HG03196 (cell line): ENCODE measurements around the gene EHD4.

Experiments used
- ATAC-seq: cut with Tn5 transposase; IDR thresholded peaks from one replicate; pipeline ENCODE4 v1.9.1; 2021; ENCODE audit not compliant: unreplicated experiment

Gene EHD4

GRCh38 chr15:41897363-41897799 lies 75.0 kb downstream of the EHD4 start:
- no peak for ATAC-seq

- no peak for ATAC-seq
These were observed 75.8 kb downstream of the EHD4 start for GRCh38 chr15:41896566-41896965.

GRCh38 chr15:41895957-41896356 lies 76.4 kb downstream of the EHD4 start:
- ATAC-seq: no peak

GRCh38 chr15:41895491-41895890 lies 76.9 kb downstream of the EHD4 start:
- ATAC-seq: no peak

DNA sequence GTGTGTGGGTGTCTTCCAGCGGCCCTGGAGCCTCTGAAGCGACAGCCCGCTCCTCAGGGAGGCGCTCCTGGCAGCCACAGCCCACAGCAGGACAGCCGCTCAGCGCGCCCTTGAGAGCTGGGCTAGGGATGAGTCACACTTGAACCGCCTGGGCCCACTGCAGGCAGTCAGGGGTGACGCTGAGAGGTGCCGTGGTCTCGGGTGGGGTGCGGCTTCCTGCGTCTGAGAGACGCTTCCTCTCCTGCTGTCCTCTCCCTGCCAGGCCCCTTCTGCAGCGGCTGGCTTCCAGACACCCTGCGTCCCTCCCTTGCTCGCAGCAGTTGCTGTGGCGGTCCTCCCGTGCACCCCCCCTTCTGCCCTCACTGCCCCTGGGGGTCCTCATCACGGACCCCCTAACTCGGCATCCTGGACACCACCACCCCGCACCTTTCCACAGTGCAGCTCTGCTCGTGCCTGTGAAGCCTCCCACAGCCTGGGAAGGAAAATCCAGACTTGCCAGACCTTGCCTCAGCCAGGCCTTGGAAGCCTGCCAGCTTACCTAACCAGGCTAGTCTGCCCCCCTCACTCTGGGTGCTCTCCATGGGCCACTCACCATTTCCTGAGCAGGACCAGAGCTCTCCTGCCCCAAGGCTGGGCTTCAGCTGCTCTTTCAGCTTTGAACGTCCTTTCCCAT lies 77.4 kb downstream of the EHD4 start:
- peak; percentile 66 for ATAC-seq

GRCh38 chr15:41894251-41894790 lies 78.0 kb downstream of the EHD4 start:
- ATAC-seq: no peak

DNA sequence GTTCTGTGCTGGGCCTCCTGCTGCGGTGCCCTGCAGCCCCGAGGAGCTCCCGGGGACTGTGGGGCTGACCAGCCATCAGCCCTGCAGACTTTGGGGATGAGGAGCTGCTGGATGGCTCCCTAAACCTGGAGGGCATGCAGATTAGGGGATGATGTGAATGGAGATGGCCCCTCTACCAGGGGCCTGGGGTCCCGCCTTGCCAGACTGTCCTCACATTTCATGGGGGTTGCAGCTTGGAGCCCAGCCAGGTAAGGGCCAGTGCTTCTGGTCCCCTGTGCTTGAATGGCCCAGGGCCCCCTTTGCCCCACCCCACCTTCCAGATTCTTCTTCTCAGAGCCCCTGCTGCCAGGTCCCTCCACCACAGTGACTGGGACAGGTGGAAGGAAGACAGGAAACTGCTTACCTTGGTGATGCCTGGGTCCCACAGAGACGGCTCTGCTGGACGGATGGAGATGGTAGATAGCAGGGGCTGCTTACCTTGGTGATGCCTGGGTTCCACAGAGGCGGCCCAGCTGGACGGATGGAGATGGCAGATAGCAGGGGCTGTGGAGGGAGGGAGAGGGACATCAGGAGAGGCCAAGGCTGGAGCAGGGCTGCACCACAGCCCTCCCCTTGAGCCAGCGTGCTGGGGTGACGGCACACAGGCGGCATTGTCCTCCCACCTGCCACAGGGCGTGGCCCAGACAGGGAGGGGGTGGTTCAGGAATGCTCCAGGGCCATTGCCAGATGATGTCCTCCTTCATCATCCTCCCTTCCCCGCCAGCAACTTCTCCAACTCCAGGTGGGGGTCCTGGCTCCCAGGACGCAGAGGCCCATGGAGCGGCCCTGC lies 78.7 kb downstream of the EHD4 start, which contains the start of gene SPTBN5:
SPTBN5 (minus strand) TSS at position 632 of the 829 bp plus-strand sequence; CDS start at position 76, 556 bp downstream.
- no peak for ATAC-seq

DNA sequence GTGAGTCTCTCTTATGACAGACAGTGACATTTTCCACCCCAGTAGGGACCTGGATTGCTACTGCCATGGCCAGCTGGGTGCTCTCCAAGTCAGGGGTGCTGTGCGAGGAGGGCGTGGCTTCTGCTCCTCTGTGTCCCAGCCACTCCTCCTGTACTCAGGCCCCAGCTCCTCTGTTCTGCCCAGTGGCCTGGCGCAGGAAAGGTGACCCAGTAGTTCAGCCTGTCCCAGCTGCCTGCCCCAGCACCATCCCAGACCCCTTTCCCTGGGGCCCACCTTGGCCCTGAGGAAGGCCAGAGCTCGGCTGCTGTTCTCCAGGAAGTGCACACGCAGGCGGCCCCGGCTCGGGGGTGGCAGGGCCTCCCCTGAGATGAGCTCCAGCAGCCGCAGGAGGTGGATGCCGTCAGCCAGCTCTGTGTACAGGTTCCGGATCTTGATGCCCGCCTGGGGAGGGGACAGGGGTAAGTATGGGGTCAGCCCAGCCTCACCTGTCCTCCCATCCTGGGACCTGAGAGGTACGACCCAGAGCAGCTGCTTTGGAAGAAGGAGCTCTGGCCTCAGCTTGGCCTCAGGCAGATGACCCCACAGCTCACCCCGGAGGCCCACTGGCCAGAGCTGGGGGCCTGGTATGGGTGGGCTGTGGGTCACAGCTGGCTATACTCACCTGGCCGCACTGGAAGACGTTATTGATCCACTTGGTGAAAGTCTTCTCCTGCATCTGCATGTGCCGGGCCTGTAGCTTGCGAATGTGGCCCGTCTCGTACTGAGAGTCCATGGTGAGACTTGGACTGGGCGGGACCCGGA lies 79.5 kb downstream of the EHD4 start:
- ATAC-seq: no peak

- ATAC-seq: no peak
These were observed 80.4 kb downstream of the EHD4 start for GRCh38 chr15:41891946-41892345.

DNA sequence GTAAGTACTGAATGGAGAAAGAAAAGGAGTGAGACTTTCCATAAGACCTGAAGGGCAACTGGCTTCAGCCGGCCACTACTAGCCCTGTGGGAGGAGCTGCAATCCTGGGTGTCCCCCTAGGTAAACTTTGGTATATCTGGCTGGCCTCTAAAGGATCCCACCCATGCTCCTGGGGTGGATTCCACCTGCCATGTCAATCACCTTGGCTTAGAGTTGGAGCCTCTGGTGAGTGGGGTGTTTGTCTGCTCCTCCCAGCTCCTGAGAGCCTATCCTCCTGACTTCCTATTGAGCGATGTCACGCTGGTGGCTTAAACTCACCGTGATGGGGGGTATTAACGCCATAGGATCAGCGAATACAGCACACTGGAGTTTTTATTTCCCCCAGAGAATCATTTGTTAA lies 81.1 kb downstream of the EHD4 start:
- ATAC-seq: no peak

DNA sequence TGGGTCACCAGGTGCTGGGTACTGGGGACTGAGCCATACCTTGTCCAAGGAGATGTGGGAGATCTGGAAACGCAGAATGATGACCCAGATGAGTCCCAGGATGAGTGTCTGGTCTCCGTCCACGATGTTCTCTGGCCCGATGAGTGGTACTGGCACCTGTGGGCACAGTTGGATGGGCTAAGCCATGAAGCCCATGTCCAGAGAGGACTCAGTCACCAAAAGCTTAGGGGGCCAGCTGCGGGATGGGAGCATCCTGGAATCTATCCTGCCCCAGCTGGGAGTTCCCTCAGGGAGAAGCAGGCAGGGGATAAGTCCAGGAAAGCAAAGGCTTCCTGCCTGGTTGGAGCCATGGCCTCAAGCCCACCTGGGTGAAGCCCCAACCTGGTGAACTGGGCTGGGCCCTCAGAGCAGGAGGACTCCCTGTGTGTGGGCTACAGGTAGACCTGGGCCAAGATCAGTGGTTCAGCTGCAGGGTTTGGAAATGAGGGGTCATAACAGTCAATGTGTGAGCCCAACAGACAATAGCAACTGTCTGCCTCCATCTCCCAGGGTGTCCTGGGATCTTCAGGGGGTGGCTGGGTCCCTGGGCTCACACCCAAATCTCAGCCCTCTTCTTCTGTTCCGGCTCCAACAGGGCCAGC lies 82.2 kb downstream of the EHD4 start:
- no peak for ATAC-seq

- no peak for ATAC-seq
These were observed 83.6 kb downstream of the EHD4 start for GRCh38 chr15:41888662-41889253.

- ATAC-seq: no peak
These were observed 84.5 kb downstream of the EHD4 start for GRCh38 chr15:41887893-41888292.

- no peak for ATAC-seq
These were observed 85.2 kb downstream of the EHD4 start for GRCh38 chr15:41887161-41887560.

GRCh38 chr15:41886741-41887140 lies 85.6 kb downstream of the EHD4 start:
- ATAC-seq: no peak

- ATAC-seq: no peak
These were observed 86.5 kb downstream of the EHD4 start for GRCh38 chr15:41885841-41886240.

DNA sequence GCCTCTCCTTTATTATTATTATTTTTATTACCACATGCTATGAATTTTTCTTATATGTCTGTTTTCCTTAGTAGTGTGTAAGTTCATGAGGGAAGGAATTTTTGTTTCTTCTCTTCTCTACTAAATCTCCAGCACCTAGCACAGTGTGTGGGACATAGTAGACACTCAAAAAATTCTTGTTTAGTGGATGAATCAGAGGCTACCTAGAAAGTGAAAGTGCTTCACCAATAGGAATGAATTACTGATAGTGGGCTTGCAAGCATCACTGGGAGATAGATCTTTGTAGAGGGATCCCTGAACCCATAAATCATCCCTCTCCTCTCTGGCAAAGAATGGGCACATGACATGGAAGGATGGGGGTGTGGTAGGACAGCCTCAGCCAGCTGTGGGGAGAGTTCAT lies 87.0 kb downstream of the EHD4 start:
- ATAC-seq: no peak

DNA sequence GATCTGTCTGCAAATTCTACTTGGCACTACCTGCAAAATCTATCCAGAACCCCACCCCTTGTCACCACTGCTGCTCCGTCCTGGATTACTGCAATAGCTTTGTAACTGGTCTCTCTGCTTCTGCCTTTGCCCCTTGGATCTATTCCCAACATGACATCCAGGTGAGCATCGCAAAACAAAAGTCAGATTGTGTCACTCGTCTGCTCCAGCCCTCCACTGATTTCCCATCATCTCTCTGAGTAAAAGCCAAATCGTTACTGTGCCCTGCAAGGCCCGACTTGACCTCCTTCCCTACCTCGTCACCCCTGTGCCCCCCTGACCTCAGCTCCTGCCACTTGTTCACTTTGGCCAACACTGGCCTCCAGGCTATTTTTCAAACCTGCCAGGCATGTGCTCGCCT lies 87.9 kb downstream of the EHD4 start:
- no peak for ATAC-seq

DNA sequence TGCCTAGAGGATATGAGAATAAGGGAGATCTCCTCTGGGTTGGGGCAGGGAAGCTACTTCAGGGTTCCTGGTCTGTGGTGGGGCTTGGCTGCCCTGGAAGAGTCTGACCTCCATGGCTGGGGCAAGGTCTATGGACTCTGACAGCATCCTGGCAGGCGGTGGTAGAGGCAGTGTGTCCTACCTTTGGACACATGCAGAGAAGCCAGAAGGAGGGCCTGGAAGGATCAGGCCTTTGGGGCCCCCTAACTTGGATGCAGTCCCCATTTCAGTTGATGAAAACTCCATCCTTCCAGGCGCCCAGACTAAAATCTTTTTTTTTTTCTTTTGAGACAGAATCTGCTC lies 88.9 kb downstream of the EHD4 start:
- no peak for ATAC-seq

DNA sequence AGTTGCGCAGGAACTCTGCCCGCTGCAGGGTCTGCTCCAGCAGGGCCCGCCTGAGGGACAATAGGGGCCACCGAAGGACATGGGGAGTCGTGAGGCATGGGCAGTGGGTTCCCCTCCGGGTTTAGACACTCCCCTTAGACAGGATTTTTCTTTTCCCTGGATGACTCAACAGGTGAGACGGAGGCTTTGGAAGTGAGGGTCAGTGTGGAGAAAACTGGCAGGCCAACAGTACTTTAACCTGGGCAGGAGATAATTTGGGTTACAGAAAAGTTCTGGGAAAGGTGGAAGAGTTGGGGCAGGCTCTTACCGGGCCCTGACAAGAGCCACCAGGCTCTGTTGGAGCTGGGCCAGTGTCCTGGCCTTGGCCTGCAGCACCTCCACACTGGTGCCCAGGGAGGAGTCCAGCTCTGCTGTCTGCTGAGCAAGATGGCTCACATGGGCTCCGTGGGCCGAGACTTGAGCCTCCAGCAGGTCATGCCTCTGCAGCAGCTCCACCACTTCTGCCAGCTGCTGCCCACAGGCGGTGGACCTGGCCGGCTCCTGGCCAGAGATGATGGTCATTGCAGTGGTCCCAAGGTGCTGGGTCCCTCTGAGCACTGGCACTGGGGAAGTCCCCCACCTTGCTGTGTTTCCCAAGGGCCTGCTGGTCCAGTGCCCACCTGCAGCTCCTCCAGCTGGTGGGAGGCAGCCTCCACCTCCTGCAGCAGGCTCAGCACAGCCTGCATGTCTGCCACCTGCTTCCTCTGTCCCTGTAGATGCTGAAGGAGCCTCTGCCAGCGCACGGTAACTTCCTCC lies 89.5 kb downstream of the EHD4 start:
- no peak for ATAC-seq
